Right ventricle myocardium inferior (tissue), 1 donor: Measurements from ENCODE around the gene ZNF490. TPM values are rescaled to one million over a fixed set of nuclear protein-coding genes. Genes with fewer than 3 reads are reported as not detected.
"Not testable (repeated sequence)": the region's sequence is repeated elsewhere in the genome, so short reads cannot be mapped to it uniquely, and the experiment has no call there.

ENCODE experiments used
- ATAC-seq: fragments of 200-7000 bp; cut with Tn5 transposase; one replicate; pipeline ENCODE4 v1.9.1; 2020; ENCODE audit warnings: mild to moderate bottlenecking, moderate library complexity
- DNase-seq: peaks from one replicate; pipeline ENCODE4 v3.0.0; 2021; ENCODE audit errors: missing footprints
- intact Hi-C: fragments of 100-400 bp; cut with DNase I; formaldehyde crosslinking; loops from one replicate; pipeline ENCODE4 v1.11.0; 2022
- total RNA-seq: library from RNA; stranded (reverse); fragmentation: NEBNext Ultra II Directional; extraction: Animal tissue kit (Norgen Biotek cat#: 25700); gene quantifications from one replicate; pipeline ENCODE4 v1.2.1, GENCODE V29; 2021
- donor health status: DM: no; HTN: yes; CAD: no; lungs with severe emphysema.

Gene ZNF490
- total RNA-seq, 1 donor from 2014 or later, result 5.1 TPM

- ATAC-seq, result no peak
- intact Hi-C loops, result no loop called here
- no peak for DNase-seq
Measured at GRCh38 chr19:12628040-12629022, 17.7 kb upstream of the ZNF490 start.

- intact Hi-C loops, result no loop called here
- ATAC-seq (no peak), DNase-seq (no peak)
Measured at GRCh38 chr19:12626958-12627357, 16.3 kb upstream of the ZNF490 start.

- intact Hi-C loops, result no loop called here
Measured at GRCh38 chr19:12623361-12624031, 12.9 kb upstream of the ZNF490 start.

GRCh38 chr19:12621253-12622024 is 10.8 kb upstream of the ZNF490 start:
- DNase-seq, ATAC-seq, intact Hi-C loops: not testable (repeated sequence)

More at GRCh38 chr19:12623361-12624031, 12.9 kb upstream of the ZNF490 start:
- no peak for DNase-seq
- no peak for ATAC-seq

DNA sequence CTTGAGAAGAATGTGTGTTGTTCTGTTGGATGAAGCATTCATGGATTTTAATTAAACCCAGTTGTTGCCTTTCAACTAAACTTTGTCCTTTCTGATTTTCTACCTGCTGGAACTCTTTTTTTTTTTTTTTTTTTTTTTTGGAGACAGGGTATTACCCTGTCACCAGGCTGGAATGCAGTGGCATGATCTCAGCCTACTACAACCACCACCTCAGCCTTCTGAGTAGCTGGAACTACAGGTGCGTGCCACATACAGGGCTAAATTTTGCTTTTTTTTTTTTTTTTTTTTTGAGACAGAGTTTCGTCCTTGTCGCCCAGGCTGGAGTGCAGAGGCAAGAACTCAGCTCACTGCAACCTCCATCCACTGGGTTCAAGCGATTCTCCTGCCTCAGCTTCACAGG is 7.0 kb upstream of the ZNF490 start:
- intact Hi-C loops, result loop anchor here (10.0 kb wide), 1 partner anchor 853 kb away; the partner anchor contains the start of gene ZNF441

DNA sequence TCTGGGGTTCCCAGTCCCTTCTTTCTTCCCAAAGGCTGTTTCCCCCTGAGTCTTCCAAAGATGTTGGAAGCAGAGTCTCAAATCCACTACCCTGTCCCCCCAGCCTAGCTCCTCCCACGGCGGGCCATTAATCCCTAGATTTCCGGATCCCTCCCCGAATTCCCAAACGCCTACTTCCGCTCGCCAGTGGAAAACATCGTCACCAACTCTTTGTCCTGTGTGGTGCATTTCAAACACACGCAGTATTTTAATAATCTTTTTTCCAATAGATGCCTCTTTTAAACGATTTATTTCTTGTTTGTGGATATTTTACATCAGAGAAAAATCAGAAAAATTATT is 717 bp upstream of the ZNF490 start:
- ATAC-seq (peak; percentile 81), DNase-seq (no peak)
- intact Hi-C loops, result loop anchor here (10.0 kb wide), 1 partner anchor 847 kb away; the partner anchor contains the start of gene ZNF441

More for the DNA sequence above, 7.0 kb upstream of the ZNF490 start:
- ATAC-seq (no peak), DNase-seq (no peak)

DNA sequence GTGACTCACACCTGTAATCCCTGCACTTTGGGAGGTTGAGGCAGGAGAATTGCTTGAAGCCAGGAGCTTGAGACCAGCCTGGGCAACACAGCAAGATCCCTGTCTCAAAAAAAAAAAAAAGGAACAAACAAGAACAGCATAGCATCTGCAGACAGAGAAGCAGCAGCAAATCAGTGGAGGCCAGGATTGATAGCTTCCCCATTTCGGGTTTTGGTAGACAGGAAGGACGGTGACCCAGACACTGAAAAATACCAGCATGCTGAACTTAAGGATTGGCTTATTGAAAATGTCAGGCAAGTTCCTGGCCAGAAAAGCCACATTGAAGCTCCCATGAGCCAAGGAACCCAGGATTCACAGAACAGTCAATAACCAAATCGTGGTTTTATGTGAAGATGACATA is 3.0 kb downstream of the ZNF490 start:
- ATAC-seq, result no peak
- no peak for DNase-seq
- intact Hi-C loops, result no loop called here

DNA sequence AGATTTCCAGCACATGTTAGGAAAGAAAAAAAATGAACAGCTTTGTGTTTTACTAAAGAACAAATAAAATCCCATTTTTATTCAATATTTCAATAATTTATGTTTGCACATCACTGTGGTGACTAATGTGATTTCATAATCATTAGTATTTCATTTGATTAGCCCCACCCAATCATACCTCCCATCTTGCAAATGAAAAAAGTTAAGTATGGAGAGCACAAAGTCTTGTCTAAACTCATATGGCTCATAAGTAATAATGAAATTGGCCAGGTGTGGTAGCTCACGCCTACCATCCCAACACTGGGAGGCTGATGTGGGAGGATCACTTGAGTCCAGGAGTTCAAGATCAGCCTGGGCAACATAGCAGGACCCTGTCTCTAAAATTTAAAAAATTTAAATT is 3.8 kb downstream of the ZNF490 start:
- intact Hi-C loops, result no loop called here
- DNase-seq, result no peak
- ATAC-seq, result no peak

- ATAC-seq, result no peak
- DNase-seq, result no peak
- intact Hi-C loops, result no loop called here
Measured at GRCh38 chr19:12603714-12604113, 6.9 kb downstream of the ZNF490 start.

- intact Hi-C loops, result no loop called here
- no peak for ATAC-seq
- DNase-seq, result no peak
Measured at GRCh38 chr19:12597594-12597993, 13.0 kb downstream of the ZNF490 start.

DNA sequence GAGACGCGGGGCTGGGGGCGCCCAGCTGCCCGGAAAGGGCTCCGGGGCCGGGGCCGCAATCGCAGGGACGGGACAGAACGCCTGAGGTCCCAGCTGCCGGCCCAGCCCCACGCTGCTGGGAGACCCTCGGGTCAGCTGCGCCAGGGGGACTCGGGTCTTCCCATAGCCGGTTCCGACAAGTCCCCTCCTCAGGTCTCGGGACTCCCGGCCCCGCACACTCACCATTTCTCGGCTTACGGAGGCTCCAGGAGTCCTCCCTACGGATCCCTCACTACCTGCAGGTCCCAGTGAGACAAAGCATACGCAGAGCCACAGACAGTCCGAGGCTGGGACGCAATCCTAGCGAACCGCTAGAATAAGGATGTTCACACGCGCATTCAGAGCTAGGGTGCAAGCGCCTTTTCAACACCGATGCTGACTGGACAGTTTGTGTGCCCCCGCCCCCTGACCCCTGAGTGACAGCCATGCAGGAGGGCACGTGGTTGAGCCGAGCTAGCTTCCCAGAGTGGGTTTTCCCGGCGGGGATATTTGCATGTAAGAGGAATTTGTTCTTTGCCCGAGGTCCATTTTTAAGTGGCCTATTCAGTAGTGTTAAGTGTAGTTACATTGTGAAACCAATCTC is 13.6 kb downstream of the ZNF490 start:
- intact Hi-C loops, result no loop called here
- DNase-seq (no peak), ATAC-seq (no peak)

GRCh38 chr19:12596485-12596884 is 14.1 kb downstream of the ZNF490 start:
- DNase-seq, result no peak
- no peak for ATAC-seq
- intact Hi-C loops, result no loop called here

GRCh38 chr19:12581100-12581499 is 29.5 kb downstream of the ZNF490 start:
- DNase-seq (no peak), ATAC-seq (no peak)
- intact Hi-C loops, result no loop called here

GRCh38 chr19:12580180-12580694 is 30.4 kb downstream of the ZNF490 start:
- no peak for DNase-seq
- no peak for ATAC-seq
- intact Hi-C loops, result no loop called here

DNA sequence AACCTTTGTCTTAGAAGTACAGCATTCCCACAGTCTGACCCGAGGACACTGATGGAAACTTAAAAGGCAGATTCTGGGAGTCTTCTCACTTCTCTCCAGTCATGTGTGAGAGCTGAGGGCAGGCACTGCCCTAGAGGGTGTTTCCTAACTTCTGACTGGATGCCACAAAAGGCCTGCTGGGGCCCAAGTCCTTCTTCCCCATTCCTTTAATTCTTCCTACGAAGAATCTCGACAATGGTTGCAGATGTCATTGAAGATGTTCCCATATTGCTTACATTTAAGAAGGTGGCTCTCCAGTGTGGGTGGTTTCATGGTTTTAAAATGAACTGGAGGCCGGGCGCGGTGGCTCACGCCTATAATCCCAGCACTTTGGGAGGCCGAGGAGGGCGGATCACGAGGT is 32.0 kb downstream of the ZNF490 start:
- ATAC-seq, result no peak

GRCh38 chr19:12574036-12574435 is 36.6 kb downstream of the ZNF490 start:
- DNase-seq (no peak), ATAC-seq (no peak)
- intact Hi-C loops, result no loop called here

More for the DNA sequence above, 32.0 kb downstream of the ZNF490 start:
- no peak for DNase-seq
- intact Hi-C loops, result no loop called here

- intact Hi-C loops, result no loop called here
- ATAC-seq, result no peak
- no peak for DNase-seq
Measured at GRCh38 chr19:12567951-12568350, 42.7 kb downstream of the ZNF490 start.

DNA sequence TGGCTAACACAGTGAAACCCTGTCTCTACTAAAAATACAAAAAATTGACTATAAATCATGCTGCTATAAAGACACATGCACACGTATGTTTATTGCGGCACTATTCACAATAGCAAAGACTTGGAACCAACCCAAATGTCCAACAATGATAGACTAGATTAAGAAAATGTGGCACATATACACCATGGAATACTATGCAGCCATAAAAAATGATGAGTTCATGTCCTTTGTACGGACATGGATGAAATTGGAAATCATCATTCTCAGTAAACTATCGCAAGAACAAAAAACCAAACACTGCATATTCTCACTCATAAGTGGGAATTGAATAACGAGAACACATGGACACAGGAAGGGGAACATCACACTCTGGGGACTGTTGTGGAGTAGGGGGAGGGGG is 44.2 kb downstream of the ZNF490 start:
- ATAC-seq, DNase-seq, intact Hi-C loops: not testable (repeated sequence)
